K562 (cell line): ENCODE results near the gene LRRC27. TPM values are rescaled to one million over a fixed set of nuclear protein-coding genes. Genes with fewer than 3 reads are reported as not detected.

Experiments used
- ATAC-seq: fragments of 200-7000 bp; cut with Tn5 transposase; 3 replicates; pipeline ENCODE4 v1.9.1; 2020; ENCODE audit warnings: moderate library complexity
- BruUV-seq: library from RNA; stranded (reverse); fragments of 400-500 nt; replicated peaks from 2 replicates; lab custom pipeline; 2021; lab: Mats Ljungman, UMichigan
- CTCF ChIA-PET: fragments of 300-600 bp; formaldehyde crosslinking; extraction: SDS; loops from one replicate; lab custom pipeline; 2021; ENCODE audit warnings: low intra/inter-chr PET ratio; lab: Yijun Ruan, JAX
- POLR2A ChIA-PET: fragments of 300-600, 350-650 bp; sonication (Branson Sonifier 250); formaldehyde crosslinking; extraction: SDS; loops from one replicate; lab custom pipeline; 2021; ENCODE audit warnings: antibody characterized with exemption, inconsistent platforms; lab: Yijun Ruan, JAX
- DNase-seq, 4 experiments: peaks; one replicate each; pipeline versions ENCODE4 v3.0.0 to v3.0.0-alpha.2; 2011 to 2018; ENCODE audit warnings: low spot score in 3 of 4, mixed read lengths in 3 of 4; ENCODE audit errors: extremely low read depth in 1 of 4
- FAIRE-seq: peaks from 2 replicates; lab custom pipeline; 2011; peaks lifted over from hg19 to GRCh38; lab: Jason Lieb, UNC
- H2AFZ ChIP-seq: 2 replicates; pipeline ENCODE4 v1.6.0; 2011; ENCODE audit warnings: low read depth, low read length, control low read depth, inconsistent platforms
- H3K27ac ChIP-seq: fragments of 200-600 bp; 3 replicates; pipeline ENCODE4 v1.8.0; 2011; ENCODE audit warnings: low read depth, mild to moderate bottlenecking, control low read depth, inconsistent platforms, low read length, moderate library complexity, mixed read lengths; ENCODE audit errors: extremely low read depth
- H3K27me3 ChIP-seq, 2 experiments: fragments of 300-600 bp in 1 of 2; 2 replicates in 1 of 2; 3 replicates in 1 of 2; pipeline versions ENCODE4 v1.6.0 to v1.8.0; 2011; ENCODE audit warnings: inconsistent platforms in 2 of 2, low read length in 2 of 2, mild to moderate bottlenecking in 1 of 2, mixed read lengths in 1 of 2, moderate library complexity in 1 of 2; ENCODE audit not compliant: control insufficient read depth in 2 of 2, insufficient read depth in 2 of 2
- H3K36me3 ChIP-seq: fragments of 300-600 bp; 3 replicates; pipeline ENCODE4 v1.8.0; 2011; ENCODE audit warnings: mild to moderate bottlenecking, low read length, inconsistent platforms; ENCODE audit not compliant: control insufficient read depth, insufficient read depth
- H3K4me1 ChIP-seq, 2 experiments: fragments of 200-600 bp in 1 of 2; replicated peaks in 1 of 2; 2 replicates in 1 of 2; 3 replicates in 1 of 2; pipeline versions ENCODE4 v1.5.1 to v1.8.0; 2011; ENCODE audit warnings: inconsistent platforms in 2 of 2, low read length in 2 of 2, mild to moderate bottlenecking in 1 of 2, mixed read lengths in 1 of 2, moderate library complexity in 1 of 2; ENCODE audit not compliant: control insufficient read depth in 2 of 2, insufficient read depth in 2 of 2
- H3K4me2 ChIP-seq: 2 replicates; pipeline ENCODE4 v1.6.1; 2011; ENCODE audit warnings: low read length, control low read depth, inconsistent platforms, mixed read lengths; ENCODE audit not compliant: insufficient read depth
- H3K4me3 ChIP-seq: fragments of 200-600 bp; sonication (generic), shearing (Covaris generic); 2 replicates; pipeline ENCODE4 v1.5.1; 2016; ENCODE audit warnings: control low read depth, inconsistent platforms
- H3K79me2 ChIP-seq: fragments of 200-600 bp; 3 replicates; pipeline ENCODE4 v1.8.0; 2011; ENCODE audit warnings: low read length, inconsistent platforms; ENCODE audit not compliant: control insufficient read depth, insufficient read depth
- H3K9ac ChIP-seq, 2 experiments: 2 replicates each; pipeline versions ENCODE4 v1.6.0 to v1.6.1; 2011; ENCODE audit warnings: low read depth in 2 of 2, low read length in 2 of 2, control low read depth in 1 of 2, inconsistent platforms in 1 of 2, mild to moderate bottlenecking in 1 of 2, mixed read lengths in 1 of 2; ENCODE audit not compliant: insufficient read depth in 1 of 2
- H3K9me1 ChIP-seq: one replicate; pipeline ENCODE4 v1.6.0; 2011; ENCODE audit warnings: inconsistent platforms, mild to moderate bottlenecking, low read length, moderate library complexity; ENCODE audit not compliant: control insufficient read depth, insufficient read depth
- H3K9me3 ChIP-seq: replicated peaks from 2 replicates; pipeline ENCODE4 v1.5.1; 2011; ENCODE audit warnings: low read depth, low read length, inconsistent platforms; ENCODE audit not compliant: control insufficient read depth, insufficient read depth
- H4K20me1 ChIP-seq: replicated peaks from 2 replicates; pipeline ENCODE4 v1.6.1; 2011; ENCODE audit warnings: low read length, inconsistent platforms, mixed read lengths; ENCODE audit not compliant: control insufficient read depth, insufficient read depth
- DMBX1 ChIP-seq: fragments of 250-450 bp; sonication (Bioruptor Pico); IDR thresholded peaks from 2 replicates; pipeline ENCODE4 v1.8.0; 2022; ENCODE audit warnings: inconsistent platforms, mild to moderate bottlenecking, moderate library complexity, borderline replicate concordance
- MCM2 ChIP-seq: fragments of 450-650 bp; IDR thresholded peaks from 2 replicates; pipeline ENCODE4 v1.6.1; 2017; ENCODE audit warnings: low read depth, mild to moderate bottlenecking
- NFYB ChIP-seq: IDR thresholded peaks from 2 replicates; pipeline ENCODE4 v1.6.1; 2011; ENCODE audit warnings: mild to moderate bottlenecking, moderate library complexity; ENCODE audit not compliant: insufficient read length; ENCODE audit errors: extremely low read depth
- SAFB2 ChIP-seq: fragments of 200-400 bp; formaldehyde crosslinking; IDR thresholded peaks from 2 replicates; pipeline ENCODE4 v1.6.1; 2018; ENCODE audit warnings: borderline replicate concordance, low read length, low read depth, moderate library complexity; ENCODE audit not compliant: severe bottlenecking
- ZNF609 ChIP-seq: sonication (generic); formaldehyde crosslinking; IDR thresholded peaks from 2 replicates; pipeline ENCODE4 v1.8.1; 2023; ENCODE audit warnings: missing genetic modification reagents, mild to moderate bottlenecking, borderline replicate concordance
- ZSCAN32 ChIP-seq: fragments of 450-650 bp; formaldehyde crosslinking; IDR thresholded peaks from 2 replicates; pipeline ENCODE4 v1.4.0; 2020; ENCODE audit warnings: mild to moderate bottlenecking, moderate library complexity
- WGBS: fragments of 100-300 bp; shearing (Covaris generic); methylation state at CpG from one replicate; pipeline ENCODE4 v1.1.6; 2016; ENCODE audit warnings: low coverage, mixed read lengths; ENCODE audit not compliant: insufficient coverage; ENCODE audit errors: missing lambda C conversion rate; 5-methylcytosine and 5-hydroxymethylcytosine counted together
- in situ Hi-C: fragments of 300-500 bp; cut with MboI; formaldehyde crosslinking; loops from 4 replicates; pipeline ENCODE4 v1.15.0; 2018; ENCODE audit warnings: inconsistent platforms, mixed read lengths
- intact Hi-C: fragments of 100-400 bp; cut with micrococcal nuclease; formaldehyde crosslinking; loops from 2 replicates; pipeline ENCODE4 v1.14.2; 2022
- polyA plus RNA-seq, 8 experiments: library from polyadenylated mRNA; depleted of rRNA in 4 of 8; stranded (reverse) in 5 of 8; unstranded in 3 of 8; fragments of >200 nt; fragmentation: Nextera tagmentation in 2 of 8; fragmentation: Illumina TruSeq in 1 of 8; extraction: Ambion mirVana in 2 of 8; extraction: Trizol in 1 of 8; gene quantifications; 2 replicates each; pipeline versions ENCODE4 v1.2.1 to v1.2.3, GENCODE V29; 2011 to 2014; ENCODE audit warnings: inconsistent platforms in 1 of 8, missing spikeins in 1 of 8
- total RNA-seq, 7 experiments: library from RNA; depleted of rRNA in 6 of 7; stranded (reverse); fragments of >200 nt in 6 of 7; fragmentation: Illumina TruSeq in 2 of 7; extraction: Trizol in 2 of 7; gene quantifications; 2 replicates each; pipeline versions ENCODE4 v1.2.1 to v1.2.3, GENCODE V29; 2011 to 2021; ENCODE audit warnings: low replicate concordance in 1 of 7
- TF ChIP-seq, protein P1 (sequence below): sonication (generic); formaldehyde crosslinking; IDR thresholded peaks from 2 replicates; pipeline ENCODE4 v1.9.0; 2022; ENCODE audit warnings: mild to moderate bottlenecking, missing genetic modification reagents

The LRRC27 gene
- total and polyA plus RNA-seq, 9 of the 15 experiments (the other 6 are each of a cell fraction or from before 2014, with no cell fraction given), result 0.10 to 2.7 (median 1.4) TPM

DNA sequence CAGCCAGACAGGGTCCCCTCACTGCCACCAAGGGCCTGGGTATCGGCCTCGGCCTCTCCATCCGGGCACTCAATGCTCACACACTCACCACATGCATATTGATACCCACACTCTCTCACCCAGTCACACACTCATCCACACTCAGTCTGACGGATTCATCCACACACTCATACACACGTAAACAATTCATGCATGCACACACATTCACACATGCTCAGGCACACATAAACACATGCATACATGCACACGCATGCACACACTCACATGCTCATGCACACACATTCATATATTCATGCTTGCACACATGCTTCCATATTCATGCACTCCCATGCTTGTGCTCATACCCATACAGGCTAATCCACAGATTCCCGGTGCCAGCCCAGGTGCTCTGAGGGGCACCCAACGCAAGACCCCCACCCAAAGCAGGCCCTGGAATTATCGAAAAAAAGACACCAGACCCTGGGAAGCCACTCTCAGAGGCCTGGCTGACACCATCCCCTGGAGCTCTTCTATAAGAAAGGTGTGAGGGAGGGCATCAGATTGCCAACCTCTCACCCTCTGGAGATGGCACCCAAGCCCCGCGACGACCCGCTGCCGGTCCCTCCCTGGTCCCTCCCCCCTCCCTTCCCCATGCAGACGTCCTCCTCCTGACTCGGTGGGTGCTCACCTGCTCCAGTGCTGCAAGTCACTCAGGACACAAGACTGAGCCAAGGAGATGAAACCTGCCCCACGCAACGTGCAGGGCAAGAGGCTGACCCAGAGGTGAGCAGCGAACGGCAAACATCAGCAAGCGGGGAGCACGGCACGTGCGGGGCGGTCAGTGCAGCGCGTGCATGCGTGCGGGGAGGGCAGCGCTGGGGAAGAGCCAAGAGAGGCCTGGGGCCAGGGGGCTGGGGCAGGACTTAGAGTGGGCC lies 39.4 kb upstream of the LRRC27 start:
- no peak overlapping the region for H3K4me2 ChIP-seq
- CTCF ChIA-PET, result no interaction called here
- no peaks in the 10 kb centered on the region for H3K79me2 ChIP-seq
- no peak overlapping the region for H3K27ac ChIP-seq
- H3K4me3 ChIP-seq, result no peak overlapping the region
- H3K9me1 ChIP-seq, result no peaks in the 10 kb centered on the region
- peaks cover 0 to 10% of the 10 kb centered on the region in 2 experiments; a peak in 1 of 5 replicates for H3K4me1 ChIP-seq
- 4% methylated on average over 11 of the region's 30 CpGs for WGBS
- H3K36me3 ChIP-seq, result no peaks in the 10 kb centered on the region
- no peak for TF ChIP-seq ZNF609
- no peak for TF ChIP-seq ZSCAN32
- TF ChIP-seq DMBX1, result no peak
- TF ChIP-seq SAFB2, result no peak
- TF ChIP-seq, protein P1, sequence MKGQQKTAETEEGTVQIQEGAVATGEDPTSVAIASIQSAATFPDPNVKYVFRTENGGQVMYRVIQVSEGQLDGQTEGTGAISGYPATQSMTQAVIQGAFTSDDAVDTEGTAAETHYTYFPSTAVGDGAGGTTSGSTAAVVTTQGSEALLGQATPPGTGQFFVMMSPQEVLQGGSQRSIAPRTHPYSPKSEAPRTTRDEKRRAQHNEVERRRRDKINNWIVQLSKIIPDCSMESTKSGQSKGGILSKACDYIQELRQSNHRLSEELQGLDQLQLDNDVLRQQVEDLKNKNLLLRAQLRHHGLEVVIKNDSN (CRISPR knock-in tag), result no peak
- TF ChIP-seq MCM2, result no peak
- no peak for TF ChIP-seq NFYB
- no peaks in the 10 kb centered on the region for H3K9me3 ChIP-seq
- no peak overlapping the region for H2AFZ ChIP-seq
- peaks cover 5 to 49% of the 10 kb centered on the region in 2 experiments; a peak in 4 of 5 replicates for H3K27me3 ChIP-seq
- in situ Hi-C loops (no loop called here), intact Hi-C loops (no loop called here)
- no peak for DNase-seq
- no peak for FAIRE-seq
- ATAC-seq, result no peak
- H4K20me1 ChIP-seq, result peaks cover 8% of the 10 kb centered on the region; the same call in 1 of the 2 replicates
- POLR2A ChIA-PET, result no interaction called here
- BruUV-seq, result no TSS peak
- no peak overlapping the region for H3K9ac ChIP-seq
